Dermis microvascular lymphatic vessel endothelial cell (primary cell): ENCODE measurements around the gene SREBF2. TPM values are rescaled to one million over a fixed set of nuclear protein-coding genes. Genes with fewer than 3 reads are reported as not detected.

Experiments used
- DNase-seq, 2 donors: peaks; one replicate each; pipeline versions ENCODE4 v3.0.0 to v3.0.0-alpha.2; 2010; ENCODE audit warnings: low read depth in 2 of 2
- total RNA-seq: library from RNA; depleted of rRNA; stranded (reverse); fragments of >200 nt; gene quantifications from 2 replicates; pipeline ENCODE4 v1.2.1, GENCODE V29; 2014

SREBF2 gene
- total RNA-seq, result 41.0 and 68.7 TPM in 2 replicates

- peak; percentile 98 to 100 for DNase-seq
These were observed at the start of gene SREBF2 for GRCh38 chr22:41832553-41833368. SREBF2 (plus strand) TSS chr22:41833105; CDS start chr22:41833271, 166 bp downstream.

- DNase-seq, result no peak
These were observed 45.6 kb upstream of the SREBF2 start for GRCh38 chr22:41787331-41787730.

- no peak for DNase-seq
These were observed 39.0 kb upstream of the SREBF2 start for GRCh38 chr22:41793871-41794270.

- DNase-seq, result no peak
These were observed 34.2 kb upstream of the SREBF2 start for GRCh38 chr22:41798736-41799135.

- DNase-seq, result peak in 1 of 2 donors; percentile 19
These were observed 33.2 kb upstream of the SREBF2 start for GRCh38 chr22:41799486-41800347.

GRCh38 chr22:41800348-41801146 lies 32.4 kb upstream of the SREBF2 start, which contains the start of gene CCDC134:
CCDC134 (plus strand) TSS chr22:41800679; CDS start chr22:41808891, 8,212 bp downstream.
- peak; percentile 45 to 83 for DNase-seq

- DNase-seq, result no peak
These were observed 31.6 kb upstream of the SREBF2 start for GRCh38 chr22:41801147-41801819.

- DNase-seq, result no peak
These were observed 31.0 kb upstream of the SREBF2 start for GRCh38 chr22:41801886-41802285.

- DNase-seq, result no peak
These were observed 27.3 kb upstream of the SREBF2 start for GRCh38 chr22:41805639-41806038.

GRCh38 chr22:41808400-41808799 lies 24.5 kb upstream of the SREBF2 start:
- no peak for DNase-seq

GRCh38 chr22:41810022-41810421 lies 22.9 kb upstream of the SREBF2 start:
- DNase-seq, result no peak

- no peak for DNase-seq
These were observed 19.9 kb upstream of the SREBF2 start for GRCh38 chr22:41812805-41813545.

- DNase-seq, result no peak
These were observed 19.0 kb upstream of the SREBF2 start for GRCh38 chr22:41813726-41814410.

- DNase-seq, result no peak
These were observed 17.2 kb upstream of the SREBF2 start for GRCh38 chr22:41815716-41816115.

- DNase-seq, result no peak
These were observed 16.7 kb upstream of the SREBF2 start for GRCh38 chr22:41816241-41816640.

- DNase-seq, result no peak
These were observed 16.0 kb upstream of the SREBF2 start for GRCh38 chr22:41816871-41817270.

- no peak for DNase-seq
These were observed 14.9 kb upstream of the SREBF2 start for GRCh38 chr22:41818011-41818410.

GRCh38 chr22:41818596-41818995 lies 14.3 kb upstream of the SREBF2 start:
- no peak for DNase-seq

GRCh38 chr22:41819257-41819656 lies 13.6 kb upstream of the SREBF2 start:
- DNase-seq, result no peak

GRCh38 chr22:41820447-41820846 lies 12.5 kb upstream of the SREBF2 start:
- DNase-seq, result no peak
